NOMO-1 treated with dmso at 0.1 percent for 144 hours (cell line): ENCODE results near the gene IL4I1.
"Not testable (repeated sequence)": the region's sequence is repeated elsewhere in the genome, so short reads cannot be mapped to it uniquely, and the experiment has no call there.

Source experiments
- DNase-seq: peaks from one replicate; lab custom pipeline; 2025; ENCODE audit not compliant: unreplicated experiment; lab: John Stamatoyannopoulos, UW

IL4I1 gene

GRCh38 chr19:49896863-49897621 lies at the start of gene IL4I1:
TSS of gene IL4I1 (minus strand) at chr19:49896887. CDS start at chr19:49896160, 727 bp downstream.
- DNase-seq, result peak; percentile 82

- no peak for DNase-seq
Measured at GRCh38 chr19:49946415-49946814, 49.7 kb upstream of the IL4I1 start.

- DNase-seq, result not testable (repeated sequence)
Measured at GRCh38 chr19:49944567-49944966, 47.9 kb upstream of the IL4I1 start.

GRCh38 chr19:49940482-49940791 lies 43.8 kb upstream of the IL4I1 start:
- DNase-seq, result no peak

- no peak for DNase-seq
Measured at GRCh38 chr19:49939721-49940481, 43.2 kb upstream of the IL4I1 start.

GRCh38 chr19:49938662-49939061 lies 42.0 kb upstream of the IL4I1 start:
- no peak for DNase-seq

- peak; percentile 41 for DNase-seq
Measured at GRCh38 chr19:49937750-49938381, 41.2 kb upstream of the IL4I1 start.

- DNase-seq, result no peak
Measured at GRCh38 chr19:49936549-49936948, 39.9 kb upstream of the IL4I1 start.

- DNase-seq, result no peak
Measured at GRCh38 chr19:49933643-49934042, 37.0 kb upstream of the IL4I1 start.

- DNase-seq, result no peak
Measured at GRCh38 chr19:49932731-49933131, 36.0 kb upstream of the IL4I1 start.

GRCh38 chr19:49932041-49932451 lies 35.4 kb upstream of the IL4I1 start:
- no peak for DNase-seq

- DNase-seq, result no peak
Measured at GRCh38 chr19:49931293-49932040, 34.8 kb upstream of the IL4I1 start.

- no peak for DNase-seq
Measured at GRCh38 chr19:49930483-49931011, 33.9 kb upstream of the IL4I1 start.

- peak; percentile 85 for DNase-seq
Measured at GRCh38 chr19:49929611-49930482, 33.2 kb upstream of the IL4I1 start.

GRCh38 chr19:49929121-49929610 lies 32.5 kb upstream of the IL4I1 start, which contains the start of the genes ATF5 and NUP62:
TSS of gene ATF5 (plus strand) at chr19:49929205. CDS start at chr19:49930851, 1,646 bp downstream.
TSS of gene NUP62 (minus strand) at chr19:49929504. CDS start at chr19:49909807, 19,697 bp downstream.
- peak; percentile 91 for DNase-seq

- no peak for DNase-seq
Measured at GRCh38 chr19:49927526-49928264, 31.0 kb upstream of the IL4I1 start.

- DNase-seq, result no peak
Measured at GRCh38 chr19:49926515-49926914, 29.8 kb upstream of the IL4I1 start.

- DNase-seq, result no peak
Measured at GRCh38 chr19:49925486-49925885, 28.8 kb upstream of the IL4I1 start.

GRCh38 chr19:49924881-49925210 lies 28.2 kb upstream of the IL4I1 start:
- DNase-seq, result not testable (repeated sequence)
